ENCODE data around the gene TSPYL4.
"Not testable (repeated sequence)": the region's sequence is repeated elsewhere in the genome, so short reads cannot be mapped to it uniquely, and the experiment has no call there.

TSPYL4 gene

DNA sequence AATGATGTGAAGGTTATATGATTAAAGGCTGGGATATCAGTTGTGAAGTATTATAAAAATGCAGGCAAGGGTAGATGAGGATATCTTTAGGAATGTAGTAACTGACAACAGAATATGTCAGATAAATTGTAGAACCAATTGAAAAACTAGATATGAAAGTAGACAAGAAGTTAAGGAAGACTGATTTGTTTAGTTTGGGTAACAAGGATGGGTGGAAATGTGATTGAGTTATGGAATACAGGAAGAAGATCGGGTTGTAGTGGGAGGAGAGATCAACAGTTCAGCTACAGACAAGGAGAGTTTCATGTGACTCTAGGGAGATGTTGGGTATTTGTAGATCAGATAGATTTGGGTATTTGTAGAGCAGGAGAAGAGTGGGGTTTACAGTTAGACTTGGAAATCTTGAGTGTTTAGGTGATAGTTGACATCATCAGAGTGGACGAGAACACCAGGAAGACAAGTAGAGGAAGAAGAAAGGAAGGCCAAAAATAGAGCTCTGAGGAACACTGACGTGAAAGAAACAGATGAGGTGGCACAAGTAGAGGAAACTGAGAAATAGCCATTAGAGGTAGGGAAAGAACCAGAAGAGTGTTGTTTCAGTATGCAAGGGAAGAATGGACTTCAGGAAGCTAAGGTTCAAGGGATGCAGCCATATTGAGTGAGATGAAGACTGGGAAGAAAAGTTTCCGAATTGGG is 38.0 kb upstream of the TSPYL4 start:
- TF ChIP-seq, protein P1, sequence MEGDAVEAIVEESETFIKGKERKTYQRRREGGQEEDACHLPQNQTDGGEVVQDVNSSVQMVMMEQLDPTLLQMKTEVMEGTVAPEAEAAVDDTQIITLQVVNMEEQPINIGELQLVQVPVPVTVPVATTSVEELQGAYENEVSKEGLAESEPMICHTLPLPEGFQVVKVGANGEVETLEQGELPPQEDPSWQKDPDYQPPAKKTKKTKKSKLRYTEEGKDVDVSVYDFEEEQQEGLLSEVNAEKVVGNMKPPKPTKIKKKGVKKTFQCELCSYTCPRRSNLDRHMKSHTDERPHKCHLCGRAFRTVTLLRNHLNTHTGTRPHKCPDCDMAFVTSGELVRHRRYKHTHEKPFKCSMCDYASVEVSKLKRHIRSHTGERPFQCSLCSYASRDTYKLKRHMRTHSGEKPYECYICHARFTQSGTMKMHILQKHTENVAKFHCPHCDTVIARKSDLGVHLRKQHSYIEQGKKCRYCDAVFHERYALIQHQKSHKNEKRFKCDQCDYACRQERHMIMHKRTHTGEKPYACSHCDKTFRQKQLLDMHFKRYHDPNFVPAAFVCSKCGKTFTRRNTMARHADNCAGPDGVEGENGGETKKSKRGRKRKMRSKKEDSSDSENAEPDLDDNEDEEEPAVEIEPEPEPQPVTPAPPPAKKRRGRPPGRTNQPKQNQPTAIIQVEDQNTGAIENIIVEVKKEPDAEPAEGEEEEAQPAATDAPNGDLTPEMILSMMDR (conservative IDR thresholded peaks at IDR 0.05; ENCODE audit: low read length), result no peak
- DNase-seq (ENCODE audit: low read depth), result peak; percentile 11
- no peak overlapping the region for H3K4me3 ChIP-seq (ENCODE audit: low read length)

- DNase-seq (ENCODE audit: low read depth), result peak; percentile 69
- H3K4me3 ChIP-seq (ENCODE audit: low read length), result no peak overlapping the region
- TF ChIP-seq, protein P1 (conservative IDR thresholded peaks at IDR 0.05; ENCODE audit: low read length), result no peak
Measured at GRCh38 chr6:116290799-116291198, 36.9 kb upstream of the TSPYL4 start.

DNA sequence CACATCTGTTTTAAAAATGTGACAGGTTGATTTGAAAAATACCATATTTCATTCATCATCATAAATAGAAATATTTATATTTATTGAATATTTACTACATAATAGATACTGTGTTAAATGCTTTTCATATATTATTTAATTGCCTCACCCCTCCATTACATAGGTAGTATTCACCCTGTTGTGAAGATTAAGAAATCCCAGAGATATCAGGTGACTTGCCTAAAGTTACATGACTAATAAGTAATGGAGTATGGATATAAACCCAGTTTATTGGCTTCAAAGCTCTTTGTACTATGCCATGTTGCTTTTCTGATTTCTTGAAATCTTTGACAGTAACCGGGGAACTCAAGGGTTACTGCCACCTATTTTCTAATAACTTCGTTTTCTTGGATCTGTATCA is 36.0 kb upstream of the TSPYL4 start:
- H3K4me3 ChIP-seq (ENCODE audit: low read length), result no peak overlapping the region
- DNase-seq (ENCODE audit: low read depth), result no peak
- TF ChIP-seq, protein P1 (conservative IDR thresholded peaks at IDR 0.05; ENCODE audit: low read length), result no peak

- TF ChIP-seq, protein P1 (conservative IDR thresholded peaks at IDR 0.05; ENCODE audit: low read length), result peak; percentile 96
- no peak overlapping the region for H3K4me3 ChIP-seq (ENCODE audit: low read length)
- peak; percentile 64 for DNase-seq (ENCODE audit: low read depth)
Measured at GRCh38 chr6:116287689-116288282, 33.9 kb upstream of the TSPYL4 start.

DNA sequence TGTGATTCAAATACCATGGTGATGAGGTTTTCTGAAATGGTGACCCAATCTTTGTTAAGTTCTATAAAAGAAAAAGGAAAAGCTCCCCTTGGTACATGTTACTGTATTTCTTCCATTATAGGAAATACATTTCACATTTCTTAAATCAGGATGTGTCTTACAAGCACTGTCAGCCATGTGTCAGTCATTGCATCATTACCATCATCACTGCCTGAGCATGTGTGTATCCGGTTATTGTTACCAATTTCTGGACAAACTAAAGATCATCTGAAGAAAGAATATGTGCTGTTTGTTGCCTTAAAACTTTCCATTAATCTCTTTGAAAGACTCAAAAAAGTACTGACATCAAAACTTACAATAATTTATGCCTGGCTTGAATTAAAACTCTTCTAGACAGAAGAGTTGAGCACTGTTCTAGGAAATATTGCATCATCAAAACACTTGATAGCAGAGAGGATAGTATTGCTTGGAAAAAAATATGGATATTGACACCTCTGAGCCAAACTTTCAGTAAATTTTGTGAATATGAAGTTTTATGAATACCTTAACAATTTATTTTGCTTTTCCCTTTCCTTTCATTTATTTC is 33.0 kb upstream of the TSPYL4 start:
- H3K4me3 ChIP-seq (ENCODE audit: low read length), result no peak overlapping the region
- peak; percentile 34 for DNase-seq (ENCODE audit: low read depth)
- TF ChIP-seq, protein P1 (conservative IDR thresholded peaks at IDR 0.05; ENCODE audit: low read length), result no peak

- DNase-seq (ENCODE audit: low read depth); H3K4me3 ChIP-seq (ENCODE audit: low read length): not testable (repeated sequence)
Measured at GRCh38 chr6:116284984-116285383, 31.1 kb upstream of the TSPYL4 start.

GRCh38 chr6:116283191-116283590 is 29.3 kb upstream of the TSPYL4 start:
- no peak for DNase-seq (ENCODE audit: low read depth)
- no peak overlapping the region for H3K4me3 ChIP-seq (ENCODE audit: low read length)
- TF ChIP-seq, protein P1 (conservative IDR thresholded peaks at IDR 0.05; ENCODE audit: low read length), result no peak
